ENCODE results near the gene CSTPP1. TPM values are rescaled to one million over a fixed set of nuclear protein-coding genes. Genes with fewer than 3 reads are reported as not detected.
"Not testable (repeated sequence)": the region's sequence is repeated elsewhere in the genome, so short reads cannot be mapped to it uniquely, and the experiment has no call there.

CSTPP1 gene
- total RNA-seq, 4 donors from 2014 or later: 4.9 to 33.8 (median 19.5) TPM

- no peak overlapping the region for H3K4me3 ChIP-seq
- no peaks in the 10 kb centered on the region for H3K4me1 ChIP-seq
- H3K27me3 ChIP-seq: no peaks in the 10 kb centered on the region
- H3K36me3 ChIP-seq: no peaks in the 10 kb centered on the region
- no peaks in the 10 kb centered on the region for H3K9me3 ChIP-seq
- intact Hi-C loops (cut with DNase I; ENCODE audit: low total_unique reads): no loop called here
- TF ChIP-seq CTCF (IDR thresholded peaks at IDR 0.05): no peak
- no peak for DNase-seq
- no peak overlapping the region for H3K27ac ChIP-seq
Measured at GRCh38 chr11:46984987-46985386, 48.4 kb downstream of the CSTPP1 start.

- TF ChIP-seq POLR2A (IDR thresholded peaks at IDR 0.05): no peak
- no peak for TF ChIP-seq CTCF (IDR thresholded peaks at IDR 0.05)
- no peaks in the 10 kb centered on the region for H3K4me1 ChIP-seq
- H3K4me3 ChIP-seq: no peak overlapping the region
- H3K9me3 ChIP-seq: no peaks in the 10 kb centered on the region
- intact Hi-C loops (cut with DNase I; ENCODE audit: low total_unique reads): no loop called here
- no peak for DNase-seq
- no peaks in the 10 kb centered on the region for H3K36me3 ChIP-seq
- no peak overlapping the region for H3K27ac ChIP-seq
- no peaks in the 10 kb centered on the region for H3K27me3 ChIP-seq
Measured at GRCh38 chr11:46987183-46987582, 50.6 kb downstream of the CSTPP1 start.

GRCh38 chr11:46989810-46990487, 53.4 kb downstream of the CSTPP1 start:
- intact Hi-C loops (cut with DNase I; ENCODE audit: low total_unique reads); H3K27me3 ChIP-seq; H3K36me3 ChIP-seq; DNase-seq; H3K4me3 ChIP-seq; H3K9me3 ChIP-seq; H3K27ac ChIP-seq; H3K4me1 ChIP-seq: not testable (repeated sequence)

- intact Hi-C loops (cut with DNase I; ENCODE audit: low total_unique reads): no loop called here
- H3K9me3 ChIP-seq: no peaks in the 10 kb centered on the region
- no peaks in the 10 kb centered on the region for H3K36me3 ChIP-seq
- H3K27ac ChIP-seq: no peak overlapping the region
- DNase-seq: no peak
- H3K4me1 ChIP-seq: no peaks in the 10 kb centered on the region
- no peak overlapping the region for H3K4me3 ChIP-seq
- H3K27me3 ChIP-seq: no peaks in the 10 kb centered on the region
- TF ChIP-seq POLR2A (IDR thresholded peaks at IDR 0.05) (no peak), CTCF (IDR thresholded peaks at IDR 0.05) (no peak)
Measured at GRCh38 chr11:46991391-46991790, 54.8 kb downstream of the CSTPP1 start.

GRCh38 chr11:46992386-46992785, 55.8 kb downstream of the CSTPP1 start:
- H3K27me3 ChIP-seq; DNase-seq; H3K9me3 ChIP-seq; H3K36me3 ChIP-seq; H3K4me1 ChIP-seq; intact Hi-C loops (cut with DNase I; ENCODE audit: low total_unique reads); H3K4me3 ChIP-seq; H3K27ac ChIP-seq: not testable (repeated sequence)

- DNase-seq; H3K36me3 ChIP-seq; H3K4me3 ChIP-seq; H3K27me3 ChIP-seq; intact Hi-C loops (cut with DNase I; ENCODE audit: low total_unique reads); H3K9me3 ChIP-seq; H3K4me1 ChIP-seq; H3K27ac ChIP-seq: not testable (repeated sequence)
Measured at GRCh38 chr11:46997796-46998195, 61.2 kb downstream of the CSTPP1 start.

GRCh38 chr11:46999217-46999616, 62.7 kb downstream of the CSTPP1 start:
- Histone ChIP-seq H3K27ac (no peak overlapping the region), H3K36me3 (no peaks in the 10 kb centered on the region), H3K9me3 (no peaks in the 10 kb centered on the region), H3K4me3 (no peak overlapping the region), H3K4me1 (peaks cover under 1 to 5% of the 10 kb centered on the region in 2 donors), H3K27me3 (no peaks in the 10 kb centered on the region)
- TF ChIP-seq POLR2A (IDR thresholded peaks at IDR 0.05): no peak
- intact Hi-C loops (cut with DNase I; ENCODE audit: low total_unique reads): no loop called here
- no peak for DNase-seq
